ENCODE results near the gene CRYBA4. TPM values are rescaled to one million over a fixed set of nuclear protein-coding genes. Genes with fewer than 3 reads are reported as not detected.

CRYBA4 gene
- total RNA-seq, 4 donors from 2014 or later = not detected

- H3K36me3 ChIP-seq = peaks cover 0 to 13% of the 10 kb centered on the region in 2 donors
- no peak for ATAC-seq
- H3K4me1 ChIP-seq = peaks cover 23 to 27% of the 10 kb centered on the region in 2 donors
- H3K9me3 ChIP-seq = no peaks in the 10 kb centered on the region
- in situ Hi-C loops (cut with MboI; ENCODE audit: low sequenced_read_pairs in 4 of 4) = loop anchor here in 3 of 4 donors (10.0 kb wide), 2 partner anchors 87 to 97 kb away; partner anchors contain the start of genes HPS4 (in 2 of the 3) and SRRD (in 2 of the 3)
- TF ChIP-seq, protein P1, sequence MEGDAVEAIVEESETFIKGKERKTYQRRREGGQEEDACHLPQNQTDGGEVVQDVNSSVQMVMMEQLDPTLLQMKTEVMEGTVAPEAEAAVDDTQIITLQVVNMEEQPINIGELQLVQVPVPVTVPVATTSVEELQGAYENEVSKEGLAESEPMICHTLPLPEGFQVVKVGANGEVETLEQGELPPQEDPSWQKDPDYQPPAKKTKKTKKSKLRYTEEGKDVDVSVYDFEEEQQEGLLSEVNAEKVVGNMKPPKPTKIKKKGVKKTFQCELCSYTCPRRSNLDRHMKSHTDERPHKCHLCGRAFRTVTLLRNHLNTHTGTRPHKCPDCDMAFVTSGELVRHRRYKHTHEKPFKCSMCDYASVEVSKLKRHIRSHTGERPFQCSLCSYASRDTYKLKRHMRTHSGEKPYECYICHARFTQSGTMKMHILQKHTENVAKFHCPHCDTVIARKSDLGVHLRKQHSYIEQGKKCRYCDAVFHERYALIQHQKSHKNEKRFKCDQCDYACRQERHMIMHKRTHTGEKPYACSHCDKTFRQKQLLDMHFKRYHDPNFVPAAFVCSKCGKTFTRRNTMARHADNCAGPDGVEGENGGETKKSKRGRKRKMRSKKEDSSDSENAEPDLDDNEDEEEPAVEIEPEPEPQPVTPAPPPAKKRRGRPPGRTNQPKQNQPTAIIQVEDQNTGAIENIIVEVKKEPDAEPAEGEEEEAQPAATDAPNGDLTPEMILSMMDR (IDR thresholded peaks at IDR 0.05 in 4 of 5, conservative IDR thresholded peaks at IDR 0.05 in 1 of 5) = no peak
- no peak for TF ChIP-seq POLR2A (IDR thresholded peaks at IDR 0.05)
- DNase-seq = no peak
- H3K27me3 ChIP-seq = no peaks in the 10 kb centered on the region
- intact Hi-C loops (cut with DNase I; ENCODE audit: low total_unique reads) = no loop called here
- H3K4me3 ChIP-seq = no peak overlapping the region
- no peak overlapping the region for H3K27ac ChIP-seq
Observed at GRCh38 chr22:26581633-26582168, 40.1 kb upstream of the CRYBA4 start.

- in situ Hi-C loops (cut with MboI; ENCODE audit: low sequenced_read_pairs in 4 of 4) = loop anchor here in 3 of 4 donors (10.0 kb wide), 2 partner anchors 89 to 99 kb away; partner anchors contain the start of genes HPS4 (in 2 of the 3) and SRRD (in 2 of the 3)
- DNase-seq = no peak
Observed at GRCh38 chr22:26584010-26584409, 37.8 kb upstream of the CRYBA4 start.

GRCh38 chr22:26585104-26585790 is 36.5 kb upstream of the CRYBA4 start:
- TF ChIP-seq POLR2A (IDR thresholded peaks at IDR 0.05) = no peak
- TF ChIP-seq, protein P1 (IDR thresholded peaks at IDR 0.05 in 4 of 5, conservative IDR thresholded peaks at IDR 0.05 in 1 of 5) = peak in 2 of 5 experiments; percentile 13 to 22
- Histone ChIP-seq H3K4me1 (peaks cover 23 to 27% of the 10 kb centered on the region in 2 donors), H3K4me3 (no peak overlapping the region), H3K36me3 (peaks cover 0 to 13% of the 10 kb centered on the region in 2 donors), H3K9me3 (no peaks in the 10 kb centered on the region), H3K27ac (peak overlapping the region; percentile 51 to 77 (median 66)), H3K27me3 (no peaks in the 10 kb centered on the region)
- DNase-seq (peak; percentile 45 to 66), ATAC-seq (peak; percentile 34 to 51)
- intact Hi-C loops (cut with DNase I; ENCODE audit: low total_unique reads) (loop anchor here (2.0 kb wide), 2 partner anchors 14 to 22 kb away; no protein-coding TSS in a partner anchor), in situ Hi-C loops (cut with MboI; ENCODE audit: low sequenced_read_pairs in 4 of 4) (loop anchor here in 3 of 4 donors (10.0 kb wide), 2 partner anchors 90 to 100 kb away; partner anchors contain the start of genes HPS4 (in 2 of the 3) and SRRD (in 2 of the 3))

More at GRCh38 chr22:26584010-26584409, 37.8 kb upstream of the CRYBA4 start:
- intact Hi-C loops (cut with DNase I; ENCODE audit: low total_unique reads) = loop anchor here (2.0 kb wide), 2 partner anchors 13 to 21 kb away; no protein-coding TSS in a partner anchor
- no peak for TF ChIP-seq POLR2A (IDR thresholded peaks at IDR 0.05)
- TF ChIP-seq, protein P1 (IDR thresholded peaks at IDR 0.05 in 4 of 5, conservative IDR thresholded peaks at IDR 0.05 in 1 of 5) = no peak
- Histone ChIP-seq H3K4me1 (peaks cover 33 to 34% of the 10 kb centered on the region in 2 donors), H3K27me3 (no peaks in the 10 kb centered on the region), H3K9me3 (no peaks in the 10 kb centered on the region), H3K27ac (peak overlapping the region in 3 of 4 donors; percentile 62 to 77 (median 71)), H3K4me3 (no peak overlapping the region), H3K36me3 (peaks cover 0 to 13% of the 10 kb centered on the region in 2 donors)
- no peak for ATAC-seq

GRCh38 chr22:26586556-26587325 is 35.0 kb upstream of the CRYBA4 start:
- intact Hi-C loops (cut with DNase I; ENCODE audit: low total_unique reads) (no loop called here), in situ Hi-C loops (cut with MboI; ENCODE audit: low sequenced_read_pairs in 4 of 4) (loop anchor here in 3 of 4 donors (10.0 kb wide), 2 partner anchors 92 to 102 kb away; partner anchors contain the start of genes HPS4 (in 2 of the 3) and SRRD (in 2 of the 3))
- Histone ChIP-seq H3K9me3 (no peaks in the 10 kb centered on the region), H3K27me3 (no peaks in the 10 kb centered on the region), H3K27ac (peak overlapping the region; percentile 51 to 94 (median 62)), H3K4me1 (peaks cover 21 to 31% of the 10 kb centered on the region in 2 donors), H3K36me3 (peaks cover 0 to 11% of the 10 kb centered on the region in 2 donors), H3K4me3 (no peak overlapping the region)
- ATAC-seq (no peak), DNase-seq (no peak)
- TF ChIP-seq, protein P1 (IDR thresholded peaks at IDR 0.05 in 4 of 5, conservative IDR thresholded peaks at IDR 0.05 in 1 of 5) = no peak
- TF ChIP-seq POLR2A (IDR thresholded peaks at IDR 0.05) = no peak
